ENCODE measurements around the gene SKIC2.
A peak's percentile ranks its signal among the peaks of the same experiment; 100 is the strongest.
"Not testable (repeated sequence)": the region's sequence is repeated elsewhere in the genome, so short reads cannot be mapped to it uniquely, and the experiment has no call there.

Gene SKIC2

GRCh38 chr6:31958741-31959739 is at the start of gene SKIC2, which contains the start of gene NELFE:
SKIC2 (plus strand) TSS chr6:31959175; CDS start chr6:31959193, 18 bp downstream.
NELFE (minus strand) TSS chr6:31958971; CDS start chr6:31958446, 525 bp downstream.
- peak within 1 kb of the TSS; percentile 73 to 100 for H3K4me3 ChIP-seq (replicated peaks in 1 of 2; ENCODE audit: low read depth in 2 of 2, low read length in 2 of 2)
- peak; percentile 98 to 99 for DNase-seq (ENCODE audit: low read depth in 2 of 2)
- TF ChIP-seq, protein P1, sequence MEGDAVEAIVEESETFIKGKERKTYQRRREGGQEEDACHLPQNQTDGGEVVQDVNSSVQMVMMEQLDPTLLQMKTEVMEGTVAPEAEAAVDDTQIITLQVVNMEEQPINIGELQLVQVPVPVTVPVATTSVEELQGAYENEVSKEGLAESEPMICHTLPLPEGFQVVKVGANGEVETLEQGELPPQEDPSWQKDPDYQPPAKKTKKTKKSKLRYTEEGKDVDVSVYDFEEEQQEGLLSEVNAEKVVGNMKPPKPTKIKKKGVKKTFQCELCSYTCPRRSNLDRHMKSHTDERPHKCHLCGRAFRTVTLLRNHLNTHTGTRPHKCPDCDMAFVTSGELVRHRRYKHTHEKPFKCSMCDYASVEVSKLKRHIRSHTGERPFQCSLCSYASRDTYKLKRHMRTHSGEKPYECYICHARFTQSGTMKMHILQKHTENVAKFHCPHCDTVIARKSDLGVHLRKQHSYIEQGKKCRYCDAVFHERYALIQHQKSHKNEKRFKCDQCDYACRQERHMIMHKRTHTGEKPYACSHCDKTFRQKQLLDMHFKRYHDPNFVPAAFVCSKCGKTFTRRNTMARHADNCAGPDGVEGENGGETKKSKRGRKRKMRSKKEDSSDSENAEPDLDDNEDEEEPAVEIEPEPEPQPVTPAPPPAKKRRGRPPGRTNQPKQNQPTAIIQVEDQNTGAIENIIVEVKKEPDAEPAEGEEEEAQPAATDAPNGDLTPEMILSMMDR (IDR thresholded peaks at IDR 0.05; ENCODE audit: low read depth, low read length): no peak

- not testable (repeated sequence) for H3K4me3 ChIP-seq (replicated peaks in 1 of 2; ENCODE audit: low read depth in 2 of 2, low read length in 2 of 2); DNase-seq (ENCODE audit: low read depth in 2 of 2)
These were observed 49.7 kb upstream of the SKIC2 start for GRCh38 chr6:31909298-31909697.

DNA sequence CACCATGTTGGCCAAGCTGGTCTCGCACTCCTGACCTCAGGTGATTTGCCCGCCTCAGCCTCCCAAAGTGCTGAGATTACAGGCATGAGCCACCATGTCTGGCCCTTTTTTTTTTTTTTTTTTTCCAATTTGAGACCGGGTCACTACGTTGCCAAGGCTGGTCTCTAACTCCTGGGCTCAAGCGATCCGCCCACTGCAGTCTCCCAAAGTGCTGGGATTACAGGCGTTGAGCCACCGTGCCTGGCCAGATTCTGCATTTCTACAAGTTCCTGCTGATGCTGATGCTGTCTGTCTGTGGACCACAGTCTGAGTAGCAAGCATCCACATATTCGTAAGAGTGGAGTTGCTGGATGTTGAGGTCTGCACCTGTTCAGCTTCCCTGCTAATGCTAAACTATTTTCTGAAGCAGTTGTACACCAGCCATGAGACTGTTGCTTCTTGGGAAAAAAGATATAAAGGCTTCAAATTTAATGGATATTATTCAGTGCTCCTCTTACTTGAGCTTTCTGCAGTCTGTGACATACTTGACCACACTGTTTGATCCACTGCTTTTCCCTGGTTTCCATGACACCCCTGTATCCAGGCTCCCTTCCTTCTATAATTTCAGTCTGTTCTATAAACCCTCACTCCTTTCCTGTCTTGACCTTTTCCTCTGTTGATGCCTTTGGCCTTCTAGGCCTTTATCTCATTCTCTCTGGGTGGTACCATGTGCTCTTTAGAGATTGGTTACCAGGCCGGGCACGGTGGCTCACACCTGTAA is 47.0 kb upstream of the SKIC2 start:
- no peak for DNase-seq (ENCODE audit: low read depth in 2 of 2)
- H3K4me3 ChIP-seq (replicated peaks in 1 of 2; ENCODE audit: low read depth in 2 of 2, low read length in 2 of 2): no peak overlapping the region
- TF ChIP-seq, protein P1 (IDR thresholded peaks at IDR 0.05; ENCODE audit: low read depth, low read length): no peak

DNA sequence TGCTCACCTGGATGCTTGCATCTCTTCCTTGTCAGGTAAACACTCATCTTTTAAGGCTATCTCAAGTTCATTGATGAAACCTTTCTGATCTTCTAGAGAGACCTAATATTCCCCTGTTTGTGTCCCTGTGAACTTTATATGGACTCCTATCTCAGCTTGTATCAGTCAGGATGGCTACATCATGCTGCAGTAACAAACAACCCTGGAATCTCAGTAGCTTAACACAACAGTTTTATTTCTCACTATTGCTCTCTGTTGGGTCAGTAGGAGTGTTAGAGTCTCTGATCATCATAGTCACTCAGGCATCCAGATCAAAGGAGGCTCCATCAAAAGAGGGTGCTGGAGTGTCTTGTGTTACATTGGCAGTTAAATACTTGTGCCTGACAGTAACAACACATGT is 43.6 kb upstream of the SKIC2 start:
- H3K4me3 ChIP-seq (replicated peaks in 1 of 2; ENCODE audit: low read depth in 2 of 2, low read length in 2 of 2): no peak overlapping the region
- TF ChIP-seq, protein P1 (IDR thresholded peaks at IDR 0.05; ENCODE audit: low read depth, low read length): no peak
- DNase-seq (ENCODE audit: low read depth in 2 of 2): no peak

DNA sequence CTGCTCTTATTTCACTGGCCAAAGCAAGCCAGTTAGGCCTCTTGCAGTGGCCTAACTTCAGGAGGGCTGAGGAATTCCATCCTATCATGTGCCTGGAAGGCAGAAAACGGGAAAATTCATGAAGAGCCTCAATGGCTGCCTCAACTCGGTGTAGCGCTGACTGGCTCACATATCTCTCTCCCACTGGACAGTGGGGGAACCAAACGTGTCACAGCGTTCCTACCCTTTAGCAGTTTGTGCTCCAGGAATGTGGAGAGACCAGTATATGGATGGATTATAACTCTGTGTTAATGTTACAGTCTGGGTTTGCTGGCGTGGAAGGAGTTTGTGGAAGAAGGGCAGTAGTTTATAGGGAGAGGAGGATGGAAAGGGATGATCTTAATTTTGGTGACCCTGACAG is 43.2 kb upstream of the SKIC2 start:
- TF ChIP-seq, protein P1 (IDR thresholded peaks at IDR 0.05; ENCODE audit: low read depth, low read length): no peak
- DNase-seq (ENCODE audit: low read depth in 2 of 2): no peak
- no peak overlapping the region for H3K4me3 ChIP-seq (replicated peaks in 1 of 2; ENCODE audit: low read depth in 2 of 2, low read length in 2 of 2)

DNA sequence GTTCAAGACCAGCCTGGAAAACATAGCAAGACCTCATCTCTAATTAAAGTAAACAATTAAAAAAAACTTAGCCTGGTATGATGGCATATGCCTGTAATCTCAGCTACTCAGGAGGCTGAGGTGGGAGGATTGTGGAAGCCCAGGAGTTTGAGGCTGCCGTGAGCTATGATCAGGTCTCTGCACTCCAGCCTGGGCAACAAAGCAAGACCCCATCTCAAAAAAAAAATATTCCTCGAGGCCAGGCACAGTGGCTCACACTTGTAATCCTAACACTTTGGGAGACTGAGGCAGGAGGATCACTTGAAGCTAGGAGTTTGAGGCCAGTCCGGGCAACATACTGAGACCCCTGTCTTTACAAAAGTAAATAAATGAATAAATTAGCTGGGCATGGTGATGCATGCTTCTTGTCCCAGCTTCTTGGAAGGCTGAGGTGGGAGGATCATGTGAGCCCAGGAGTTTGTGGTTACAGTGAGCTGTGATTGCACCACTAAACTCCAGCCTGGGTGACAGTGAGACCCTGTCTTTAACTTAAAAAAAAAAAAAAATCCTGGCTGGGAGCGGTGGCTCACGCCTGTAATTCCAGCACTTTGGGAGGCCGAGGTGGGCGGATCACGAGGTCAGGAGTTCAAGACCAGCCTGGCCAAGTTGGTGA is 40.8 kb upstream of the SKIC2 start:
- H3K4me3 ChIP-seq (replicated peaks in 1 of 2; ENCODE audit: low read depth in 2 of 2, low read length in 2 of 2): no peak overlapping the region
- peak in 1 of 2 donors; percentile 38 for DNase-seq (ENCODE audit: low read depth in 2 of 2)
- TF ChIP-seq, protein P1 (IDR thresholded peaks at IDR 0.05; ENCODE audit: low read depth, low read length): no peak

All from cardiac fibroblast (primary cell).